Mesothelial cell of epicardium (in vitro differentiated cells): ENCODE measurements around the gene HS6ST2. TPM values are rescaled to one million over a fixed set of nuclear protein-coding genes. Genes with fewer than 3 reads are reported as not detected.
"Not testable (repeated sequence)": the region's sequence is repeated elsewhere in the genome, so short reads cannot be mapped to it uniquely, and the experiment has no call there.

Source experiments
- DNase-seq, 2 experiments: peaks; one replicate each; pipeline ENCODE4 v3.0.0; 2021; ENCODE audit warnings: low spot score in 2 of 2; ENCODE audit not compliant: unreplicated experiment in 2 of 2
- H3K27ac Mint-ChIP-seq: 2 replicates; pipeline ENCODE4 v1.8.0; 2021; ENCODE audit warnings: mixed read lengths
- H3K27me3 Mint-ChIP-seq: 2 replicates; pipeline ENCODE4 v1.8.0; 2021; ENCODE audit warnings: low read depth, mixed read lengths
- H3K36me3 Mint-ChIP-seq: 2 replicates; pipeline ENCODE4 v1.8.0; 2021; ENCODE audit warnings: mixed read lengths
- H3K4me1 Mint-ChIP-seq: 2 replicates; pipeline ENCODE4 v1.8.0; 2021; ENCODE audit warnings: mixed read lengths
- H3K4me3 Mint-ChIP-seq: 2 replicates; pipeline ENCODE4 v1.8.0; 2021; ENCODE audit warnings: mild to moderate bottlenecking, moderate library complexity, mixed read lengths
- H3K9me3 Mint-ChIP-seq: 2 replicates; pipeline ENCODE4 v1.8.0; 2021; ENCODE audit warnings: mixed read lengths
- CTCF ChIP-seq: fragments of 200-600 bp; sonication (generic); IDR thresholded peaks from one replicate; pipeline ENCODE4 v1.5.0; 2021; ENCODE audit warnings: antibody characterized with exemption; ENCODE audit not compliant: unreplicated experiment
- total RNA-seq: library from RNA; stranded (reverse); gene quantifications from 3 replicates; pipeline ENCODE4 v1.2.1, GENCODE V29; 2021

HS6ST2 gene
- total RNA-seq, 1 donor from 2014 or later = 20.2 TPM

- TF ChIP-seq CTCF = no peak
- Mint-ChIP-seq H3K27me3 (no peaks in the 10 kb centered on the region), H3K9me3 (no peaks in the 10 kb centered on the region), H3K36me3 (no peaks in the 10 kb centered on the region), H3K4me1 (peaks cover 44% of the 10 kb centered on the region), H3K27ac (no peak overlapping the region), H3K4me3 (no peak overlapping the region)
- no peak for DNase-seq
These were observed 28.1 kb upstream of the HS6ST2 start for GRCh38 chrX:132986556-132986955.

DNA sequence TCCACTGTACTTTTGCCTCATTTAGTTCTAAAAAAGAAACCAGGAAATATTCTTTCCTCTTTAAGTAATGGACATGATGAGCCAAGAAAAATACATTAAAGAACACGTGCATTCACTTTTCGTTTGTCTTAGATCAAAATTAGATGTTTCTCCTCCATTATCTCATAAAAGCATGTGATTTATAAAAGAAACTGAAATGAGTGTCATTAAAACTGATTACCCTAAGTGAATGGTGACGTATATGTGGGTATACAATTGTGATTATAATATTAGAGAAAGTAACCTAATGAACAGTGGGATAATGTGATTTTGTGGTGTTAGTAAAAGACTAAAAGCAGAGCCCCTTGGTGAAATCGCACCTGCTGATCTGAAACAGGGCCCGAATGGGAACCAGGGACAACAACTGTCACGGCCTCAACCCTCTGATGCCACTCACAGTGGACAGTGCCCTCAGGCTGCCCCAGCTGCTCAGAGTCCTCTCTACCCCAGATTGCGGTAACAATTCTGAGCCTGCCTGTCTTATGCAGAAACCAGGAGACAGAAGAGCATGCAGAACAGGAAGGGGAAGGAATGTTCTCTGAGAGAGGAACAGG is 25.7 kb upstream of the HS6ST2 start:
- Mint-ChIP-seq H3K4me3 (no peak overlapping the region), H3K27me3 (no peaks in the 10 kb centered on the region), H3K4me1 (peaks cover 42% of the 10 kb centered on the region), H3K27ac (no peak overlapping the region), H3K36me3 (no peaks in the 10 kb centered on the region), H3K9me3 (no peaks in the 10 kb centered on the region)
- DNase-seq = no peak
- TF ChIP-seq CTCF = no peak

DNA sequence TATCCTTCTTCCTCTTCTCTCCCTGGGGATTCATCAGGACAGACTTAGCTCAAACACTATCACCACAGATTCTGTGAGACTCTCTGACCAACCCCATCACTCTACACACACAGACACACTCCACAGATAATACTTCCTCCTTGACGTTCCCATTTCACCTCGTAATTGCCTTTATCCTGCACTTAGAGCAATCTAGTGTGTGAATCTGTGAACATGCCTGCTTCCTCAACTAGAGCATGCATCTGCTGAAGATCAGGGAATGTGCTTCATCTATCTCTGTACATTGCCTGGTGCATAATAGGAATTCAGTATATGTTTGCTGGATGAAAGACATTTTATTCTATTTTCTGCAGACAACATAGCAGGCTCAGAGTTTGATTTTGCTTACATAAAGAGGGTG is 25.1 kb upstream of the HS6ST2 start:
- Mint-ChIP-seq H3K4me3 (no peak overlapping the region), H3K27me3 (no peaks in the 10 kb centered on the region), H3K4me1 (peaks cover 42% of the 10 kb centered on the region), H3K27ac (no peak overlapping the region), H3K36me3 (no peaks in the 10 kb centered on the region), H3K9me3 (no peaks in the 10 kb centered on the region)
- no peak for DNase-seq
- no peak for TF ChIP-seq CTCF

DNA sequence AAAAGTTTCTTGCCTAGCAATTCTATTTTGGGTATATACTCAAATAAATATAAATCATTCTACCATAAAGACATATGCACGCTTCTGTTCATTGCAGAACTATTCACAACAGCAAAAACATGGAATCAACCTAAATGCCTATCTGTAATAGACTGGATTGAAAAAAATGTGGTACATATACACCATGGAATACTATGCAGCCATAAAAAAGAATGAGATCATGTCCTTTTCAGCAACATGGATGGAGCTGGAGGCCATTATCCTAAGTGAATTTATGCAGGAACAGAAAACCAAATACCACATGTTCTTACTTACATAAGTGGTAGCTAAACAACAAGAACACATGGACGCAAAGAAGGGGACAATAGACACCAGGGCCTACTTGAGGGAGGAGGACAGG is 21.6 kb upstream of the HS6ST2 start:
- H3K4me3 Mint-ChIP-seq, DNase-seq, H3K9me3 Mint-ChIP-seq, H3K27me3 Mint-ChIP-seq, H3K27ac Mint-ChIP-seq, H3K36me3 Mint-ChIP-seq: not testable (repeated sequence)
- peaks cover 32% of the 10 kb centered on the region for H3K4me1 Mint-ChIP-seq

- H3K9me3 Mint-ChIP-seq = no peaks in the 10 kb centered on the region
- no peaks in the 10 kb centered on the region for H3K36me3 Mint-ChIP-seq
- no peak for TF ChIP-seq CTCF
- no peaks in the 10 kb centered on the region for H3K27me3 Mint-ChIP-seq
- H3K27ac Mint-ChIP-seq = no peak overlapping the region
- H3K4me3 Mint-ChIP-seq = no peak overlapping the region
- DNase-seq = no peak
- peaks cover 27% of the 10 kb centered on the region for H3K4me1 Mint-ChIP-seq
These were observed 10.0 kb upstream of the HS6ST2 start for GRCh38 chrX:132968296-132968949.

DNA sequence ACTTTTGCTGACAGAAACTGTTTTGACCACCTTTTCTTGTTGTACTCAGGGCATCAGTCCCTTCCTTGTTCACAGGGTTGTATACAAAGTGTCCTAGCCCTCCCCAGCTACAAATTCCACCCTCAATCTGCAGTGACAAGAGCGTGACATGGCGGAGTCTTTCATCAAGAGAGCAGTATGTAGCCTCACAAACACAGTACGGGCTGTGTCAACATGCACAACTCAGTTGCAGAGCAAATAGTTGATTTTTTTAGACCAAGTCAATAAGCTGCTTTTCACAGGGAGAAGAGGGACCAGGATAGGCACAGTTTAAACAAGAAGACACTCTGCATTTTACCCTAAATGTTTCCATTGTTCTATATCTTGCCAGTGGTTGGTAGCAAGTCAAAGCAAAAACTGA is 8.6 kb upstream of the HS6ST2 start:
- TF ChIP-seq CTCF = no peak
- Mint-ChIP-seq H3K4me1 (peaks cover 20% of the 10 kb centered on the region), H3K27ac (no peak overlapping the region), H3K9me3 (no peaks in the 10 kb centered on the region), H3K4me3 (no peak overlapping the region), H3K36me3 (no peaks in the 10 kb centered on the region), H3K27me3 (no peaks in the 10 kb centered on the region)
- DNase-seq = no peak
